HCT116 (cell line): ENCODE results near the gene RBM47. TPM values are rescaled to one million over a fixed set of nuclear protein-coding genes. Genes with fewer than 3 reads are reported as not detected.

Experiments used
- ATAC-seq: fragments of 200-7000 bp; cut with Tn5 transposase; 2 replicates; pipeline ENCODE4 v1.9.1; 2020; ENCODE audit warnings: mild to moderate bottlenecking, moderate library complexity
- BruUV-seq: library from RNA; stranded (reverse); fragments of 400-500 nt; replicated peaks from 2 replicates; lab custom pipeline; 2021; lab: Mats Ljungman, UMichigan
- CTCF ChIA-PET: fragments of 300-600 bp; sonication (Branson Sonifier 250); formaldehyde crosslinking; loops from one replicate; lab custom pipeline; 2021; ENCODE audit warnings: antibody characterized with exemption; lab: Charles Lee
- POLR2A ChIA-PET: fragments of 300-600, 350-600 bp; sonication (Branson Sonifier 250); formaldehyde crosslinking; loops from one replicate; lab custom pipeline; 2021; ENCODE audit warnings: antibody characterized with exemption; lab: Charles Lee
- RAD21 ChIA-PET, 2 experiments: fragments of 300-600 bp; sonication (Branson Sonifier 250); formaldehyde crosslinking; loops; one replicate each; lab custom pipeline; 2023; ENCODE audit warnings: low total read pairs in 2 of 2; ENCODE audit not compliant: uncharacterized antibody in 2 of 2, unreplicated experiment in 2 of 2, low non-redundant PET in 1 of 2; lab: Charles Lee
- DNase-seq: peaks from one replicate; pipeline ENCODE4 v3.0.0-alpha.2; 2010; ENCODE audit warnings: low read depth, low spot score
- H2AFZ ChIP-seq: fragments of 200-600 bp; shearing (Covaris generic), sonication (generic); 2 replicates; pipeline ENCODE4 v1.6.1; 2017; ENCODE audit warnings: low read depth, mixed run types, mixed read lengths, antibody characterized with exemption, low read length; ENCODE audit not compliant: poor library complexity, severe bottlenecking
- H3K27ac ChIP-seq: 2 replicates; pipeline ENCODE4 v1.5.1; 2012; ENCODE audit warnings: low read depth, low read length
- H3K27me3 ChIP-seq: fragments of 200-600 bp; sonication (generic); 2 replicates; pipeline ENCODE4 v1.6.1; 2016; ENCODE audit warnings: mixed run types, low read length, mixed read lengths; ENCODE audit not compliant: insufficient read depth
- H3K36me3 ChIP-seq, 2 experiments: fragments of 200-500 bp in 1 of 2; fragments of 200-600 bp in 1 of 2; sonication (Bioruptor generic) in 1 of 2; sonication (generic) in 1 of 2; 2 replicates each; pipeline versions ENCODE4 v1.5.1 to v1.6.1; 2014 to 2016; ENCODE audit warnings: low read length in 2 of 2, inconsistent platforms in 1 of 2, mixed read lengths in 1 of 2, mixed run types in 1 of 2; ENCODE audit not compliant: insufficient read depth in 2 of 2, control insufficient read depth in 1 of 2
- H3K4me1 ChIP-seq, 2 experiments: fragments of 200-600 bp in 1 of 2; sonication (generic) in 1 of 2; 2 replicates each; pipeline versions ENCODE4 v1.5.1 to v1.6.1; 2012 to 2017; ENCODE audit warnings: low read length in 2 of 2, inconsistent platforms in 1 of 2, mild to moderate bottlenecking in 1 of 2, mixed read lengths in 1 of 2, mixed run types in 1 of 2, moderate library complexity in 1 of 2; ENCODE audit not compliant: insufficient read depth in 2 of 2, control insufficient read depth in 1 of 2
- H3K4me2 ChIP-seq: fragments of 200-600 bp; sonication (generic); 2 replicates; pipeline ENCODE4 v1.6.1; 2017; ENCODE audit warnings: mixed run types, low read length, mixed read lengths
- H3K4me3 ChIP-seq, 2 experiments: fragments of 200-600 bp in 1 of 2; sonication (generic) in 1 of 2; replicated peaks in 1 of 2; 2 replicates each; pipeline ENCODE4 v1.5.1; 2011 to 2016; ENCODE audit warnings: low read length in 2 of 2, control low read depth in 1 of 2, low read depth in 1 of 2, mild to moderate bottlenecking in 1 of 2, mixed read lengths in 1 of 2, mixed run types in 1 of 2
- H3K79me2 ChIP-seq: fragments of 200-600 bp; sonication (generic); 2 replicates; pipeline ENCODE4 v1.6.1; 2017; ENCODE audit warnings: mild to moderate bottlenecking, mixed run types, low read length, moderate library complexity, mixed read lengths; ENCODE audit not compliant: insufficient read depth
- H3K9ac ChIP-seq: fragments of 200-600 bp; sonication (generic); 2 replicates; pipeline ENCODE4 v1.6.1; 2016; ENCODE audit warnings: low read length, mixed read lengths
- H3K9me2 ChIP-seq: fragments of 200-600 bp; sonication (generic), shearing (Covaris generic); 2 replicates; pipeline ENCODE4 v1.6.1; 2017; ENCODE audit warnings: mixed run types, mild to moderate bottlenecking, moderate library complexity; ENCODE audit not compliant: insufficient read depth
- H3K9me3 ChIP-seq, 2 experiments: fragments of 200-500 bp in 1 of 2; fragments of 200-600 bp in 1 of 2; sonication (Bioruptor generic) in 1 of 2; sonication (generic) in 1 of 2; 2 replicates each; pipeline ENCODE4 v1.6.1; 2014 to 2017; ENCODE audit warnings: low read length in 2 of 2, mixed read lengths in 2 of 2, inconsistent platforms in 1 of 2, low read depth in 1 of 2, mild to moderate bottlenecking in 1 of 2, mixed run types in 1 of 2, moderate library complexity in 1 of 2; ENCODE audit not compliant: control insufficient read depth in 1 of 2, insufficient read depth in 1 of 2
- H4K20me1 ChIP-seq: fragments of 200-600 bp; sonication (generic), shearing (Covaris generic); 2 replicates; pipeline ENCODE4 v1.6.1; 2017; ENCODE audit warnings: mixed run types, mild to moderate bottlenecking, moderate library complexity; ENCODE audit not compliant: insufficient read depth
- CBX3 ChIP-seq: IDR thresholded peaks from 2 replicates; pipeline ENCODE4 v1.6.1; 2012; ENCODE audit warnings: low read depth
- CEBPB ChIP-seq: IDR thresholded peaks from 2 replicates; pipeline ENCODE4 v1.6.1; 2012; ENCODE audit warnings: low read depth
- EZH2 ChIP-seq: fragments of 200-600 bp; sonication (generic); IDR thresholded peaks from 2 replicates; pipeline ENCODE4 v1.6.1; 2017; ENCODE audit warnings: antibody characterized with exemption, mixed run types
- POLR2AphosphoS5 ChIP-seq: IDR thresholded peaks from 2 replicates; pipeline ENCODE4 v1.6.1; 2011; ENCODE audit warnings: mild to moderate bottlenecking, low read depth, low read length, moderate library complexity
- REST ChIP-seq: IDR thresholded peaks from 2 replicates; pipeline ENCODE4 v1.6.1; 2012; ENCODE audit warnings: low read depth
- SP1 ChIP-seq: IDR thresholded peaks from 2 replicates; pipeline ENCODE4 v1.6.1; 2012; ENCODE audit warnings: low read depth
- YY1 ChIP-seq: IDR thresholded peaks from 2 replicates; pipeline ENCODE4 v1.6.1; 2011; ENCODE audit warnings: low read length, low read depth, moderate library complexity, mild to moderate bottlenecking; ENCODE audit not compliant: insufficient replicate concordance; ENCODE audit errors: extremely low read depth
- ZNF274 ChIP-seq: fragments of 200-500 bp; sonication (Bioruptor generic); IDR thresholded peaks from 2 replicates; pipeline ENCODE4 v1.6.1; 2014; ENCODE audit warnings: mild to moderate bottlenecking, low read depth, low read length, inconsistent platforms
- intact Hi-C: fragments of 100-400 bp; cut with micrococcal nuclease; formaldehyde crosslinking; loops from 2 replicates; pipeline ENCODE4 v1.10.0; 2022
- total RNA-seq: library from RNA; stranded (reverse); gene quantifications from one replicate; pipeline ENCODE4 v1.2.1, GENCODE V29; 2021; ENCODE audit not compliant: unreplicated experiment
- TF ChIP-seq, protein P1 (sequence below): IDR thresholded peaks from 2 replicates; pipeline ENCODE4 v1.6.1; 2012

RBM47 gene
- total RNA-seq, 1 experiment from 2014 or later: 22.2 TPM

DNA sequence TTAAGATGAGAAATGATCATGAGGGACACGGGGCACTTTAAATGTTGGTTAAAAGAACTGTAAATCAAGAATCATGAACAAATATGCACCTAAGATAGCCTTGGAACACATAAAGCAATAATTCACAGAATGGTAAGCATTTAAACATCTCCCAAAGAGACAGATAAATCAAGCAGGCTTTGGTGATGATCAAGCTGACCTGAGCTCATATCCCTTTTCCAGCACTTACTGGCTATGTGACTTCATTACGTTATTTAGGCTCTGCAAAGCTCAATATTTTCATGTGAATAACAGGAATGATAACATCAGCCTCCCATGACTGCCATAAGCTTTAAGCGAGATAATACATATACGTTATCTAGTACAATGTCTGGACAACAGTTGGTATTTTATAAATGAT, 239.7 kb downstream of the RBM47 start:
- Histone ChIP-seq H3K9me3 (no peaks in the 10 kb centered on the region), H3K36me3 (no peaks in the 10 kb centered on the region), H2AFZ (no peak overlapping the region), H3K9ac (no peak overlapping the region), H3K4me1 (no peaks in the 10 kb centered on the region), H3K27ac (no peak overlapping the region), H4K20me1 (no peaks in the 10 kb centered on the region), H3K4me2 (no peak overlapping the region), H3K9me2 (no peaks in the 10 kb centered on the region), H3K4me3 (no peak overlapping the region), H3K27me3 (no peaks in the 10 kb centered on the region), H3K79me2 (no peaks in the 10 kb centered on the region)
- no peak for ATAC-seq
- no peak for TF ChIP-seq REST
- TF ChIP-seq POLR2AphosphoS5: no peak
- no peak for TF ChIP-seq ZNF274
- TF ChIP-seq EZH2: no peak
- TF ChIP-seq SP1: no peak
- TF ChIP-seq YY1: no peak
- TF ChIP-seq, protein P1, sequence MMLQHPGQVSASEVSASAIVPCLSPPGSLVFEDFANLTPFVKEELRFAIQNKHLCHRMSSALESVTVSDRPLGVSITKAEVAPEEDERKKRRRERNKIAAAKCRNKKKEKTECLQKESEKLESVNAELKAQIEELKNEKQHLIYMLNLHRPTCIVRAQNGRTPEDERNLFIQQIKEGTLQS: no peak
- TF ChIP-seq CBX3: no peak
- TF ChIP-seq CEBPB: no peak
- POLR2A ChIA-PET: no interaction called here
- RAD21 ChIA-PET: no interaction called here
- DNase-seq: no peak
- BruUV-seq: no TSS peak
- CTCF ChIA-PET: no interaction called here
- intact Hi-C loops: no loop called here
